Small intestine (tissue), 16 donors: ENCODE measurements around the gene PRDM4. TPM values are rescaled to one million over a fixed set of nuclear protein-coding genes. Genes with fewer than 3 reads are reported as not detected.

Experiments used
- DNase-seq, 2 donors: peaks; one replicate each; pipeline versions ENCODE4 v3.0.0 to v3.0.0-alpha.2; 2013
- FAIRE-seq: peaks from 2 replicates; lab custom pipeline; 2012; peaks lifted over from hg19 to GRCh38; lab: Jason Lieb, UNC
- H3K27ac ChIP-seq, 3 donors: one replicate each; pipeline ENCODE4 v1.5.1; 2013; ENCODE audit warnings: low read length in 2 of 3, mild to moderate bottlenecking in 2 of 3, control low read depth in 1 of 3, inconsistent platforms in 1 of 3, low read depth in 1 of 3, moderate library complexity in 1 of 3
- H3K27me3 ChIP-seq, 3 donors: one replicate each; pipeline ENCODE4 v1.6.1; 2013; ENCODE audit warnings: low read length in 3 of 3, inconsistent platforms in 1 of 3; ENCODE audit not compliant: control insufficient read depth in 3 of 3, insufficient read depth in 3 of 3
- H3K36me3 ChIP-seq, 3 donors: one replicate each; pipeline ENCODE4 v1.6.1; 2013; ENCODE audit warnings: low read length in 3 of 3, inconsistent platforms in 1 of 3, low read depth in 1 of 3, mild to moderate bottlenecking in 1 of 3, moderate library complexity in 1 of 3; ENCODE audit not compliant: control insufficient read depth in 3 of 3, insufficient read depth in 2 of 3
- H3K4me1 ChIP-seq, 3 donors: one replicate each; pipeline ENCODE4 v1.6.1; 2013; ENCODE audit warnings: low read length in 2 of 3, inconsistent platforms in 1 of 3, low read depth in 1 of 3, mild to moderate bottlenecking in 1 of 3, moderate library complexity in 1 of 3; ENCODE audit not compliant: control insufficient read depth in 3 of 3, insufficient read depth in 2 of 3
- H3K4me3 ChIP-seq, 3 donors: one replicate each; pipeline ENCODE4 v1.5.1; 2013; ENCODE audit warnings: low read length in 3 of 3, control low read depth in 1 of 3, inconsistent platforms in 1 of 3, low read depth in 1 of 3, mild to moderate bottlenecking in 1 of 3, moderate library complexity in 1 of 3
- H3K9me3 ChIP-seq, 2 donors: one replicate each; pipeline ENCODE4 v1.6.1; 2013; ENCODE audit warnings: low read depth in 1 of 2, low read length in 1 of 2; ENCODE audit not compliant: control insufficient read depth in 2 of 2, insufficient read depth in 1 of 2
- whole genome bisulfite sequencing, 3 donors: extraction: QIAGEN DNeasy Blood & Tissue Kit; methylation state at CpG; one replicate each; pipeline ENCODE4 v1.1.7; 2013; 5-methylcytosine and 5-hydroxymethylcytosine counted together
- long read RNA-seq, 10 donors: transcript quantifications; one replicate each; lab custom pipeline, GENCODE V29; 2026
- polyA plus RNA-seq, 4 donors: library from polyadenylated mRNA; stranded (reverse) in 3 of 4; unstranded in 1 of 4; fragments of 200-250 nt in 3 of 4; fragments of 120-200 nt in 1 of 4; gene quantifications; one replicate each; pipeline versions ENCODE4 v1.2.1 to v1.2.3, GENCODE V29; 2013
- donor health status: healthy with polysubstance abuse.
- donor health status: control.
- donor health status: control.
- donor health status: Bipolar disorder and iron deficiency.
- donor health status: healthy.

Gene PRDM4, protein sequence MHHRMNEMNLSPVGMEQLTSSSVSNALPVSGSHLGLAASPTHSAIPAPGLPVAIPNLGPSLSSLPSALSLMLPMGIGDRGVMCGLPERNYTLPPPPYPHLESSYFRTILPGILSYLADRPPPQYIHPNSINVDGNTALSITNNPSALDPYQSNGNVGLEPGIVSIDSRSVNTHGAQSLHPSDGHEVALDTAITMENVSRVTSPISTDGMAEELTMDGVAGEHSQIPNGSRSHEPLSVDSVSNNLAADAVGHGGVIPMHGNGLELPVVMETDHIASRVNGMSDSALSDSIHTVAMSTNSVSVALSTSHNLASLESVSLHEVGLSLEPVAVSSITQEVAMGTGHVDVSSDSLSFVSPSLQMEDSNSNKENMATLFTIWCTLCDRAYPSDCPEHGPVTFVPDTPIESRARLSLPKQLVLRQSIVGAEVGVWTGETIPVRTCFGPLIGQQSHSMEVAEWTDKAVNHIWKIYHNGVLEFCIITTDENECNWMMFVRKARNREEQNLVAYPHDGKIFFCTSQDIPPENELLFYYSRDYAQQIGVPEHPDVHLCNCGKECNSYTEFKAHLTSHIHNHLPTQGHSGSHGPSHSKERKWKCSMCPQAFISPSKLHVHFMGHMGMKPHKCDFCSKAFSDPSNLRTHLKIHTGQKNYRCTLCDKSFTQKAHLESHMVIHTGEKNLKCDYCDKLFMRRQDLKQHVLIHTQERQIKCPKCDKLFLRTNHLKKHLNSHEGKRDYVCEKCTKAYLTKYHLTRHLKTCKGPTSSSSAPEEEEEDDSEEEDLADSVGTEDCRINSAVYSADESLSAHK
- polyA plus RNA-seq = 10 to 100 TPM; 13.0 to 37.9 (median 14.1) TPM
- long read RNA-seq, donor 1, full-length matches to known transcripts = 6 of 6 reads
- long read RNA-seq, donor 1, partial matches to known transcripts = 0 of 6 reads
- long read RNA-seq, donor 1, other reads (novel, unspliced or antisense) = 0 of 6 reads
- long read RNA-seq, donor 2, full-length matches to known transcripts = 4 of 4 reads
- long read RNA-seq, donor 2, partial matches to known transcripts = 0 of 4 reads
- long read RNA-seq, donor 2, other reads (novel, unspliced or antisense) = 0 of 4 reads
- long read RNA-seq, donor 3 = 0 reads
- long read RNA-seq, donor 4 = 0 reads
- long read RNA-seq, donor 5 = 0 reads
- long read RNA-seq, donor 6 = 0 reads
- long read RNA-seq, donor 7 = 0 reads
- long read RNA-seq, donor 8 = 0 reads
- long read RNA-seq, donor 9 = 0 reads
- long read RNA-seq, donor 10, full-length matches to known transcripts = 5 of 5 reads
- long read RNA-seq, donor 10, partial matches to known transcripts = 0 of 5 reads
- long read RNA-seq, donor 10, other reads (novel, unspliced or antisense) = 0 of 5 reads

DNA sequence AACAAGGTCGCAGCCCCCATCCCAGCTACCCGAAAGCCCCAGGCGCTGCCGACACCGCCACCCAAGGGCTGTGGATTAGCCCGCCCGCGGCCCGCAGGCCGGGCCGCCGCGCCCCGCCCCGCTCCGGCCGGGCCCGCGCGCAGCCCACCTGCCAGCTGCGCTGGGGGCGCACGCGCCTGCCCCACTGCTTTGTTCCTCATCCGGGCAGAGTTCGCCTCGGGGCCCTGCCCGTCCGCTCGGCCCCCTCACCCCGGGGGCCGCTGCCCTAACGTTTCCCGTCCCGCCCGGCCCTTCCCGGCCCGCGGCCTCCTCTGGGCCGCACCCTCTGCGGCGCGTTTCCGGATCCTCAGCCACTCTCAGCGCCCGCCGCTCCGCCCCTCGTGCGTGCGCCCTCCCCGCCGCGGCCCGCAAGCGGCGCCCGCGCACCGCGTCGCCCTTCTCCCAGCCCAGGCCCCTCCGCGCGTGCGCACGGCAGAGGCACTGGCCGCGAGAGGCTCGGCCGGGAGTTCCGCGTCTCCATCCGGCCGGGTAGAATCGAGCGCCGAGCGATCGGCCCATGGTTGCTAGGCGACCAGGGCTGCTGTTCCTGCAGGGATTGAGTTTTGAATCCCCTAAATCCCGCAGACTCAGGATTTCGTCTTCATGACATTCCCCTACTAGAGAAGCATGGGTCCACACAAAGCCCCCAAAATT lies at the start of gene PRDM4:
PRDM4 (minus strand) TSS at position 329 of the 693 bp plus-strand sequence. CDS start 622 bp downstream, outside the sequence.
- peaks cover 0 to 5% (median 0%) of the 10 kb centered on the region in 3 donors for H3K27me3 ChIP-seq
- H3K4me1 ChIP-seq = peaks cover 5 to 6% (median 6%) of the 10 kb centered on the region in 3 donors
- peaks cover 0 to 11% (median 2%) of the 10 kb centered on the region in 3 donors for H3K36me3 ChIP-seq
- no peak for FAIRE-seq
- WGBS, 3 donors = 0 to 1% (median 0%) methylated on average over 51 to 83 of the region's 83 CpGs
- peak within 1 kb of the TSS; percentile 85 to 96 (median 92) for H3K27ac ChIP-seq
- peak within 1 kb of the TSS; percentile 84 to 99 (median 90) for H3K4me3 ChIP-seq
- no peaks in the 10 kb centered on the region for H3K9me3 ChIP-seq
- DNase-seq = peak; percentile 97 to 98

DNA sequence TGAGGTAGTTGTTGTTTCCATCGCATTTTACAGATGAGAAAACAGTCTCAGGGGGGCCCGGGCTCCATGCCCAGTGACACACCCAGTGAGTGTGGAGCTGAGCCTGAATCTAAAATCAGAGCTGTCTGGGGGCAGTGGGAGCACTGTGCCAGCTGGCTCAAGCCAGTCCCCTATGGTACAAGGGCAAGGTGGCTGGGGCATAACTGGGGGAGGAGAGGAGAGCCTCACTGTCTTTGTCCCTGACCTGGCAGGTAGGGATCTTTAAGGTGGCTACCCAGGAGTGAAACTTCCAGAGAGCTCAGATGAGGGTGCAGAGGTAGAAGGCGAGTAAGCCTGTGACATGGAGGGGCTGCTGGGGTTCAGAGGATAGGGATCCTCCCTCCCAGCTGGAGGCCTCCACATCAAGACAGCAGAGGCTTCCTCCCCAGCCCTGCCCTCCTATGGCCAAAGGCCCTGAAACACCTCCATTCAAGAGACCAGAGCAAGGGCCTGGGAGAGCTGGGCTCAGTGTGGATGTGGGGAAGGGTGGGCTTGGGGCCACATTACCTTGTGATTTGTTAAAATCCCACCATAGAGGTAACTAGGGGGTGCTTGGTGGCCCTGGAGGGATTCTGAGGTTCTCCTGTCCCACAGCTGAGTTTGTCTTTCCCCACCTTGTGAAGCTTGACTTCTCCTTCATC lies 46.7 kb upstream of the PRDM4 start:
- 41 to 64% (median 57%) methylated on average over 3 of the region's 3 CpGs for WGBS, 3 donors

DNA sequence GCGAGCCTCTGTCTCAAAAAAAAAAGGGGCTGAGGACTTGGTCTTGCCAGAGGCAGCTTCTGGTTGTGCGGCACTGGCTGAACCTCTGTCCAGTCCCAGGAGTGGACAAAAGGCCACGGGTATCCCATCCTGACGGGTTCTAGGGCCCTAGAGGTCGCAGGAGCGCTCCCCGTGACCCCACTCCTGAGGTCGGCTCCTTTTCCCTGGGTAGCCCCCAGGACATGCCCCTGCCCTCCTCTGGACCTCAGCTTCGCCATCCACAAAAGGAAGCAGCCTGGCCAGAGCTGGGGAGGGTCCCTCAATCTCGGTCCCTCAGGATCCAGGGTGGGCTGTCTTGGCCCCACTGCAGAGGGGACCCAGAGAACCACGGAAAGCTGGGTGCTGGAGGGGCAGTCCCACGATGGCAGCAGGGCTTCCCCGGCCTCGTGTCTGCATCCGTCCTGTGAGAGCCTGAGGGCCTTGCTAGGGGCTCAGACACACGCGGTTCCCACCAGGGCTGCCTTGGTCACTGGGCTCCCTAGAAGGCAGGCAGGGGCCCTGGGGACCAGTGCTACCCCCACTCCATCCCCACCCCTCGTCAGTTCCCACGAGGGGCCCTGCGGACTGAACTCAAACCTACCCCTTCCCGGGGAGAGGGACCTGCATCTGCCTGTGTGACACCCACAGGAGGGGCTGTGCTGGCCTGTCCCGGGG lies 44.7 kb upstream of the PRDM4 start:
- DNase-seq = no peak
- H3K36me3 ChIP-seq = no peaks in the 10 kb centered on the region

More for the DNA sequence above, 46.7 kb upstream of the PRDM4 start:
- Histone ChIP-seq H3K27ac (no peak overlapping the region), H3K36me3 (no peaks in the 10 kb centered on the region), H3K4me3 (no peak overlapping the region), H3K9me3 (no peaks in the 10 kb centered on the region), H3K27me3 (no peaks in the 10 kb centered on the region), H3K4me1 (no peaks in the 10 kb centered on the region)
- DNase-seq = no peak
- no peak for FAIRE-seq

DNA sequence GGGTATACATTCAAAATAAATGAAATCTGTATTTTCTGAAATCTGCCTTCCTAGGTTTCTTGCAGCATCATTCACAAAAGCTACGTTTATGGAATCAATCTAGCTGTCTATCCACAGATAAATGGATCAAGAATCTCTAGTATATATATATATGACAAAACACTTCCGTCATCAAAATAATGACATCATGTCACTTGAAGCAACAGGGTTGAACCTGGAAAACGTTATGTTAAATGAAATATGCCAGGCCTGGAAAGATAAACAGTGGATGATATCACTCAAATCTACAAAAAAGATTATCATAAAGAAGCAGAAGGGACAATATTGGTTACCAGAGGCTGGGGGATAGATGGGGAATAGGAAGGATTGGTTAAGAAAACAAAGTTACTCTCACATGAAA lies 42.2 kb upstream of the PRDM4 start:
- Histone ChIP-seq H3K9me3 (no peaks in the 10 kb centered on the region), H3K4me3 (no peak overlapping the region), H3K27ac (no peak overlapping the region), H3K27me3 (no peaks in the 10 kb centered on the region), H3K4me1 (peaks cover 0 to 4% (median 0%) of the 10 kb centered on the region in 3 donors), H3K36me3 (no peaks in the 10 kb centered on the region)
- FAIRE-seq = no peak
- WGBS, 3 donors = 25 to 39% (median 35%) methylated on average over 3 of the region's 3 CpGs
- DNase-seq = no peak

More for the DNA sequence above, 44.7 kb upstream of the PRDM4 start:
- no peak overlapping the region for H3K27ac ChIP-seq
- no peaks in the 10 kb centered on the region for H3K9me3 ChIP-seq
- H3K27me3 ChIP-seq = no peaks in the 10 kb centered on the region
- no peaks in the 10 kb centered on the region for H3K4me1 ChIP-seq
- FAIRE-seq = no peak
- WGBS, 3 donors = 75 to 84% (median 84%) methylated on average over 21 to 22 of the region's 22 CpGs
- H3K4me3 ChIP-seq = no peak overlapping the region

DNA sequence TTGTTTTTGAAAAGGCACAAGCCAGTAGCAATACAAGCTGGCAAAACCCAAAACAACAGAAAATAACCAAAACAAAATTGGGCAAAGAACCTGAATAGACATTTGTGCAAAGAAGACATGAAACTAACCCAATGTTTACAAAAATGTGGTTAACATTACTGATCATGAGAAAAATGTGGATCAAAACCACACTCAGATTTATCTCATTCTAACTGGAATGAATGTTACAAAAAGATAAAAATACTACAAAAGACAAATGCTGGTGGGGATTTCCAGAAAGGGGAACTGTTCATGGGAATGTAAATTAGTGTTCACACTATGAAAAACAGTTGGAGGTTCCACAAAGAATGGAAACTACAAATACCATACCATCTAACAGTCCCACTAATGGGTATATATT lies 40.2 kb upstream of the PRDM4 start:
- Histone ChIP-seq H3K27me3 (no peaks in the 10 kb centered on the region), H3K4me3 (no peak overlapping the region), H3K27ac (no peak overlapping the region), H3K4me1 (peaks cover 0 to 4% (median 0%) of the 10 kb centered on the region in 3 donors), H3K9me3 (no peaks in the 10 kb centered on the region), H3K36me3 (no peaks in the 10 kb centered on the region)
- FAIRE-seq (no peak), DNase-seq (no peak)

DNA sequence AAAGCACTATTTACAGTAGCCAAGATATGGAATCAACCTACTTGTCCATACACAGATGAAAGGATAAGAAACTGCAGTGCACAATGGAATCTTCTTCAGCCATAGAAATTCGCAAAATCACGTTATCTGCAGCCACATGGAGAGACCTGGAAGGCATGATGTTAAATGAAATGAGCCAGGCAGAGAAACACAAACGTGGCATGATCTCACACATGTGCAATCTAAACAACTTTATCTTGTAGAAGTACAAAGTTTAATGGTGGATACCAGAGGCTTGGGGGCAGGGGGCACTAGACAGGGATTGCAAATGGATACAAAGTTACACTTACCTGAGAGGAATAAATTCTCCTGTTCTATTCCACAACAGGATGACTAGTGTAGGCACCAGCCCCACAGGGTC lies 37.6 kb upstream of the PRDM4 start:
- no peaks in the 10 kb centered on the region for H3K27me3 ChIP-seq
- H3K4me1 ChIP-seq = peaks cover 0 to 4% (median 0%) of the 10 kb centered on the region in 3 donors
- peak overlapping the region in 1 of 3 donors; percentile 22 for H3K27ac ChIP-seq
- WGBS, 3 donors = 16 to 46% (median 27%) methylated on average over 3 of the region's 3 CpGs
- FAIRE-seq (no peak), DNase-seq (peak in 1 of 2 donors; percentile 63)
- no peaks in the 10 kb centered on the region for H3K36me3 ChIP-seq
- no peak overlapping the region for H3K4me3 ChIP-seq
- no peaks in the 10 kb centered on the region for H3K9me3 ChIP-seq

DNA sequence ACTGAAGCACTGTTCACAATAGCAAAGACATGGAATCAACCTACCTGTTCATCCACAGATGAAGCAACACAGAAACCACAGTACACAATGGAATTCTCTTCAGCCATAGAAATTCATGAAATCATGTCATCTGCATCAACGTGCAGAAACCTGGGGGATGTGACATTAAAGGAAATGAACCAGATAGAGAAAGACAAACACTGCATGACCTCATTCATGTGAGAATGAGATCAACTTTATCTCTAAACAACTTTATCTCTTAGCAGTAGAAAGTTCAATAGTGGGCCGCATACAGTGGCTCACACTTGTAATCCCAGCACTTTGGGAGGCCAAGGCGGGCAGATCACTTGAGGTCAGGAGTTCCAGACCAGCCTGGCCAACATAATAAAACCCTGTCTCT lies 33.5 kb upstream of the PRDM4 start:
- peaks cover 0 to 4% (median 0%) of the 10 kb centered on the region in 3 donors for H3K4me1 ChIP-seq
- no peak overlapping the region for H3K27ac ChIP-seq
- FAIRE-seq (no peak), DNase-seq (peak in 1 of 2 donors; percentile 52)
- H3K9me3 ChIP-seq = no peaks in the 10 kb centered on the region
- no peak overlapping the region for H3K4me3 ChIP-seq
- 20 to 58% (median 43%) methylated on average over 3 of the region's 3 CpGs for WGBS, 3 donors
- no peaks in the 10 kb centered on the region for H3K36me3 ChIP-seq
- no peaks in the 10 kb centered on the region for H3K27me3 ChIP-seq
